ENCODE measurements around the gene ATP1A4.

DNA sequence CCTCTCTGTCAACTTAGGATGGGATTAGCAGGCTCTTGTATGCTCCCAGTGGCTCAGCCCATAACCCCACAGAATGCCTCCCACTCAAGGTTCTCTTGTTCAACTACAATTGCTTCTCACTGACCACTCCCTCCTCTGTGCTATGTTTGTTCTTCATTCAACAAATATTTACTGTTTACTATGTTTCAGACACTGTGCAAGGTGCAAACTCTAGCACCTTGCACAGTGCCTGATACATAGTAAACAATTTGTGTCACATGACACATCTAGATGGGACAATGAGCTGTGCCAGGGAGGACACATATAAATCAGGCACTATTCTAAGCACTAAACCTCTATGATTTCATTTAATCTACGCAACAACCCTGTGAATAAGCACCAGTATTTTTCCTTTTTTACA is 20.5 kb upstream of the ATP1A4 start:
- TF ChIP-seq SMARCA5 (IDR thresholded peaks at IDR 0.05) = no peak
- TF ChIP-seq SMC3 (IDR thresholded peaks at IDR 0.05; ENCODE audit: borderline replicate concordance, low read length) = no peak
- no peak for TF ChIP-seq BRCA1 (IDR thresholded peaks at IDR 0.05; ENCODE audit: low read depth, low read length)
